HEK293T (cell line): ENCODE measurements around the gene AK5.

Source experiments
- ARNT ChIP-seq: fragments of 450-650 bp; IDR thresholded peaks from 2 replicates; pipeline ENCODE4 v1.6.1; 2017; ENCODE audit warnings: mild to moderate bottlenecking
- BHLHE40 ChIP-seq: fragments of 450-650 bp; IDR thresholded peaks from 2 replicates; pipeline ENCODE4 v1.6.1; 2016; ENCODE audit warnings: mild to moderate bottlenecking, moderate library complexity, borderline replicate concordance
- CTBP1 ChIP-seq: fragments of 450-650 bp; IDR thresholded peaks from 2 replicates; pipeline ENCODE4 v1.6.1; 2016; ENCODE audit warnings: borderline replicate concordance
- ELF4 ChIP-seq: fragments of 450-650 bp; IDR thresholded peaks from 2 replicates; pipeline ENCODE4 v1.6.1; 2017; ENCODE audit warnings: antibody characterized with exemption
- FOXA1 ChIP-seq: fragments of 450-650 bp; IDR thresholded peaks from 2 replicates; pipeline ENCODE4 v1.6.1; 2016; ENCODE audit warnings: mild to moderate bottlenecking
- FOXK2 ChIP-seq: fragments of 450-650 bp; IDR thresholded peaks from 2 replicates; pipeline ENCODE4 v1.6.1; 2016; ENCODE audit warnings: mild to moderate bottlenecking
- FOXM1 ChIP-seq: fragments of 450-650 bp; IDR thresholded peaks from 2 replicates; pipeline ENCODE4 v1.6.1; 2017; ENCODE audit warnings: mild to moderate bottlenecking, borderline replicate concordance
- HDGF ChIP-seq: fragments of 450-650 bp; IDR thresholded peaks from 2 replicates; pipeline ENCODE4 v1.6.1; 2017; ENCODE audit warnings: antibody characterized with exemption, borderline replicate concordance
- LEF1 ChIP-seq: fragments of 450-650 bp; IDR thresholded peaks from 2 replicates; pipeline ENCODE4 v1.6.1; 2017; ENCODE audit warnings: mild to moderate bottlenecking, borderline replicate concordance
- NFRKB ChIP-seq: fragments of 450-650 bp; IDR thresholded peaks from 2 replicates; pipeline ENCODE4 v1.6.1; 2016; ENCODE audit warnings: mild to moderate bottlenecking, moderate library complexity
- SP1 ChIP-seq: fragments of 450-650 bp; IDR thresholded peaks from 2 replicates; pipeline ENCODE4 v1.6.1; 2017
- SUZ12 ChIP-seq: fragments of 450-650 bp; IDR thresholded peaks from 2 replicates; pipeline ENCODE4 v1.6.1; 2016; ENCODE audit warnings: mild to moderate bottlenecking
- TARDBP ChIP-seq: fragments of 450-650 bp; IDR thresholded peaks from 2 replicates; pipeline ENCODE4 v1.6.1; 2016
- ZNF384 ChIP-seq: fragments of 450-650 bp; IDR thresholded peaks from 2 replicates; pipeline ENCODE4 v1.6.1; 2016

- TF ChIP-seq SUZ12 (no peak), ELF4 (no peak), FOXA1 (no peak), ARNT (no peak), SP1 (no peak), FOXM1 (no peak), BHLHE40 (no peak), LEF1 (no peak), TARDBP (no peak), ZNF384 (no peak), NFRKB (no peak), FOXK2 (no peak), HDGF (no peak), CTBP1 (no peak)
Observed at GRCh38 chr1:77511440-77511840, 229.6 kb downstream of the AK5 start.
